HepG2 (cell line): ENCODE measurements around the gene GRAMD2A. TPM values are rescaled to one million over a fixed set of nuclear protein-coding genes. Genes with fewer than 3 reads are reported as not detected.

ENCODE experiments used
- ATAC-seq: fragments of 200-7000 bp; cut with Tn5 transposase; 3 replicates; pipeline ENCODE4 v1.9.1; 2020; ENCODE audit warnings: mild to moderate bottlenecking, moderate library complexity
- BruUV-seq: library from RNA; stranded (reverse); fragments of 400-500 nt; replicated peaks from 2 replicates; lab custom pipeline; 2021; lab: Mats Ljungman, UMichigan
- CTCF ChIA-PET: fragments of 300-600 bp; formaldehyde crosslinking; extraction: SDS; loops from one replicate; lab custom pipeline; 2021; ENCODE audit warnings: low total read pairs, inconsistent platforms, low intra/inter-chr PET ratio; lab: Yijun Ruan, JAX
- POLR2A ChIA-PET: fragments of 350-600 bp; sonication (Branson Sonifier 250); formaldehyde crosslinking; loops from one replicate; lab custom pipeline; 2020; ENCODE audit warnings: antibody characterized with exemption, inconsistent platforms; lab: Yijun Ruan, JAX
- DNase-seq: peaks from one replicate; pipeline ENCODE4 v3.0.0-alpha.2; 2015; ENCODE audit warnings: low spot score
- FAIRE-seq: peaks from 3 replicates; lab custom pipeline; 2011; peaks lifted over from hg19 to GRCh38; lab: Jason Lieb, UNC
- H2AFZ ChIP-seq: one replicate; pipeline ENCODE4 v1.6.1; 2011; ENCODE audit warnings: low read length, inconsistent platforms
- H3K27ac ChIP-seq: fragments of 300-600 bp; 3 replicates; pipeline ENCODE4 v1.8.0; 2011; ENCODE audit warnings: mixed run types, mild to moderate bottlenecking, mixed read lengths, low read length, inconsistent platforms; ENCODE audit not compliant: insufficient read depth; ENCODE audit errors: extremely low read length
- H3K27me3 ChIP-seq, 2 experiments: fragments of 200-600 bp in 1 of 2; 2 replicates in 1 of 2; 3 replicates in 1 of 2; pipeline versions ENCODE4 v1.6.0 to v1.8.0; 2011; ENCODE audit warnings: low read length in 2 of 2, mild to moderate bottlenecking in 2 of 2, moderate library complexity in 2 of 2, inconsistent platforms in 1 of 2; ENCODE audit not compliant: insufficient read depth in 2 of 2, control insufficient read depth in 1 of 2
- H3K36me3 ChIP-seq, 2 experiments: fragments of 200-600 bp in 1 of 2; replicated peaks in 1 of 2; 2 replicates in 1 of 2; 3 replicates in 1 of 2; pipeline versions ENCODE4 v1.5.1 to v1.8.0; 2011; ENCODE audit warnings: low read length in 2 of 2, inconsistent platforms in 1 of 2; ENCODE audit not compliant: insufficient read depth in 2 of 2, control insufficient read depth in 1 of 2
- H3K4me1 ChIP-seq: 2 replicates; pipeline ENCODE4 v1.5.1; 2012; ENCODE audit warnings: low read length, inconsistent platforms; ENCODE audit not compliant: insufficient read depth
- H3K4me2 ChIP-seq: 2 replicates; pipeline ENCODE4 v1.6.0; 2011; ENCODE audit warnings: low read depth, low read length, inconsistent platforms
- H3K4me3 ChIP-seq, 3 experiments: fragments of 200-600 bp in 1 of 3; sonication (generic), shearing (Covaris generic) in 1 of 3; replicated peaks in 1 of 3; 2 replicates each; pipeline ENCODE4 v1.5.1; 2011 to 2016; ENCODE audit warnings: low read length in 3 of 3, inconsistent platforms in 2 of 3, low read depth in 2 of 3, mild to moderate bottlenecking in 2 of 3, control low read depth in 1 of 3, mixed read lengths in 1 of 3; ENCODE audit not compliant: insufficient read depth in 1 of 3
- H3K79me2 ChIP-seq: one replicate; pipeline ENCODE4 v1.6.1; 2011; ENCODE audit warnings: low read length, inconsistent platforms; ENCODE audit not compliant: insufficient read depth
- H3K9ac ChIP-seq: 2 replicates; pipeline ENCODE4 v1.6.0; 2011; ENCODE audit warnings: mild to moderate bottlenecking, low read depth, low read length, inconsistent platforms; ENCODE audit not compliant: insufficient read depth
- H3K9me3 ChIP-seq: 2 replicates; pipeline ENCODE4 v1.5.1; 2012; ENCODE audit warnings: mild to moderate bottlenecking, low read length
- H4K20me1 ChIP-seq: 2 replicates; pipeline ENCODE4 v1.6.0; 2011; ENCODE audit warnings: inconsistent platforms, mild to moderate bottlenecking, low read length, moderate library complexity; ENCODE audit not compliant: insufficient read depth
- NR2F6 ChIP-seq, 2 experiments: IDR thresholded peaks; 2 replicates each; pipeline ENCODE4 v1.6.1; 2016; ENCODE audit warnings: antibody characterized with exemption in 1 of 2, mild to moderate bottlenecking in 1 of 2
- PREB ChIP-seq: sonication (generic); formaldehyde crosslinking; IDR thresholded peaks from 2 replicates; pipeline ENCODE4 v1.4.0; 2020; ENCODE audit warnings: missing genetic modification reagents
- RFXANK ChIP-seq: IDR thresholded peaks from 2 replicates; pipeline ENCODE4 v1.6.1; 2016
- SOX6 ChIP-seq, 2 experiments: fragments of 450-650 bp in 1 of 2; sonication (generic) in 1 of 2; formaldehyde crosslinking in 1 of 2; IDR thresholded peaks; 2 replicates each; pipeline versions ENCODE4 v1.4.0 to v1.6.1; 2017 to 2020; ENCODE audit warnings: antibody characterized with exemption in 1 of 2, mild to moderate bottlenecking in 1 of 2, missing genetic modification reagents in 1 of 2
- TARDBP ChIP-seq: sonication (generic); formaldehyde crosslinking; IDR thresholded peaks from 2 replicates; pipeline ENCODE4 v1.8.0; 2022; ENCODE audit warnings: mild to moderate bottlenecking, missing genetic modification reagents
- USF2 ChIP-seq, 2 experiments: sonication (generic) in 1 of 2; formaldehyde crosslinking in 1 of 2; IDR thresholded peaks; 2 replicates each; pipeline versions ENCODE4 v1.5.1 to v1.6.1; 2011 to 2020; ENCODE audit warnings: borderline replicate concordance in 1 of 2, low read depth in 1 of 2, low read length in 1 of 2, mild to moderate bottlenecking in 1 of 2, missing genetic modification reagents in 1 of 2, moderate library complexity in 1 of 2
- YEATS4 ChIP-seq: sonication (generic); formaldehyde crosslinking; IDR thresholded peaks from 2 replicates; pipeline ENCODE4 v1.4.0; 2020; ENCODE audit warnings: missing genetic modification reagents, borderline replicate concordance
- ZBTB40 ChIP-seq, 2 experiments: fragments of 450-650 bp in 1 of 2; sonication (generic) in 1 of 2; formaldehyde crosslinking in 1 of 2; IDR thresholded peaks; 2 replicates each; pipeline versions ENCODE4 v1.6.1 to v1.8.0; 2016 to 2022; ENCODE audit warnings: antibody characterized with exemption in 1 of 2, mild to moderate bottlenecking in 1 of 2, missing genetic modification reagents in 1 of 2
- ZNF598 ChIP-seq: sonication (generic); formaldehyde crosslinking; IDR thresholded peaks from 2 replicates; pipeline ENCODE4 v1.5.1; 2020; ENCODE audit warnings: mild to moderate bottlenecking, missing genetic modification reagents, borderline replicate concordance
- ZNF660 ChIP-seq: sonication (generic); formaldehyde crosslinking; IDR thresholded peaks from 2 replicates; pipeline ENCODE4 v1.5.1; 2020; ENCODE audit warnings: mild to moderate bottlenecking, low read depth, missing genetic modification reagents, borderline replicate concordance
- WGBS: methylation state at CpG from one replicate; pipeline ENCODE4 v1.1.6; 2017; ENCODE audit warnings: low lambda C conversion rate; 5-methylcytosine and 5-hydroxymethylcytosine counted together
- in situ Hi-C: cut with HindIII; loops from 2 replicates; pipeline ENCODE4 v1.10.0; 2017; ENCODE audit warnings: low pct_unique_long_range_greater_than_20kb; ENCODE audit not compliant: extremely low pct_ligation_motif_present
- intact Hi-C: fragments of 100-400 bp; cut with micrococcal nuclease; formaldehyde crosslinking; loops from one replicate; pipeline ENCODE4 v1.10.0; 2022; ENCODE audit not compliant: unreplicated experiment
- polyA plus RNA-seq, 8 experiments: library from polyadenylated mRNA; depleted of rRNA in 3 of 8; stranded (reverse) in 7 of 8; unstranded in 1 of 8; fragments of >200 nt; fragmentation: Illumina TruSeq in 4 of 8; extraction: Trizol in 4 of 8; gene quantifications; 2 replicates each; pipeline versions ENCODE4 v1.2.1 to v1.2.3, GENCODE V29; 2011 to 2016; ENCODE audit warnings: low read depth in 4 of 8, missing spikeins in 1 of 8, mixed read lengths in 1 of 8; ENCODE audit not compliant: insufficient read depth in 1 of 8
- total RNA-seq, 5 experiments: library from RNA; depleted of rRNA; stranded (reverse); fragments of >200 nt; fragmentation: Illumina TruSeq; extraction: Trizol; gene quantifications; 2 replicates each; pipeline ENCODE4 v1.2.3, GENCODE V29; 2016; ENCODE audit warnings: low read depth in 1 of 5

GRAMD2A gene
- total and polyA plus RNA-seq, 2 of the 13 experiments (the other 11 are each of a cell fraction or from before 2014, with no cell fraction given): 0.04 TPM; not detected in 1

- Histone ChIP-seq H3K4me2 (peak overlapping the region; percentile 73; the same call in 1 of the 2 replicates), H3K36me3 (no peaks in the 10 kb centered on the region), H3K4me1 (peaks cover 55% of the 10 kb centered on the region), H3K79me2 (no peaks in the 10 kb centered on the region), H2AFZ (no peak overlapping the region), H3K27ac (no peak overlapping the region), H3K9ac (no peak overlapping the region), H3K9me3 (no peaks in the 10 kb centered on the region), H3K27me3 (peaks cover 2 to 43% of the 10 kb centered on the region in 2 experiments; a peak in 4 of 5 replicates), H4K20me1 (no peaks in the 10 kb centered on the region), H3K4me3 (no peak overlapping the region)
- FAIRE-seq (no peak), ATAC-seq (no peak), DNase-seq (no peak)
- in situ Hi-C loops (no loop called here), intact Hi-C loops (no loop called here)
- 72% methylated on average over 13 of the region's 13 CpGs for WGBS
- POLR2A ChIA-PET: no interaction called here
- no TSS peak for BruUV-seq
- CTCF ChIA-PET: no interaction called here
- no peak for TF ChIP-seq YEATS4 (CRISPR knock-in tag)
- no peak for TF ChIP-seq NR2F6 (IDR thresholded peaks at IDR 0.05)
- TF ChIP-seq NR2F6 (CRISPR knock-in tag; IDR thresholded peaks at IDR 0.05): no peak
- TF ChIP-seq PREB: no peak
- no peak for TF ChIP-seq RFXANK (CRISPR knock-in tag)
- TF ChIP-seq ZBTB40 (IDR thresholded peaks at IDR 0.05): no peak
- TF ChIP-seq ZBTB40 (CRISPR knock-in tag; IDR thresholded peaks at IDR 0.05): no peak
- no peak for TF ChIP-seq ZNF660 (CRISPR knock-in tag)
- no peak for TF ChIP-seq TARDBP
- TF ChIP-seq ZNF598 (CRISPR knock-in tag): no peak
- TF ChIP-seq SOX6 (IDR thresholded peaks at IDR 0.05): no peak
- no peak for TF ChIP-seq SOX6 (CRISPR knock-in tag; IDR thresholded peaks at IDR 0.05)
- TF ChIP-seq USF2 (IDR thresholded peaks at IDR 0.05; ENCODE audit: low read depth, low read length): no peak
- no peak for TF ChIP-seq USF2 (CRISPR knock-in tag; IDR thresholded peaks at IDR 0.05; ENCODE audit: borderline replicate concordance)
Measured at GRCh38 chr15:72178976-72179585, 18.5 kb downstream of the GRAMD2A start.
